Karpas-422 (cell line): ENCODE results near the gene DNAAF5. TPM values are rescaled to one million over a fixed set of nuclear protein-coding genes. Genes with fewer than 3 reads are reported as not detected.

Source experiments
- DNase-seq: peaks from one replicate; pipeline ENCODE4 v3.0.0-alpha.2; 2015
- H2AFZ ChIP-seq: fragments of 200-600 bp; sonication (generic); 2 replicates; pipeline ENCODE4 v1.6.1; 2014; ENCODE audit warnings: antibody characterized with exemption, low read length, mixed read lengths
- H3K27ac ChIP-seq: fragments of 200-600 bp; sonication (generic); 2 replicates; pipeline ENCODE4 v1.5.1; 2014; ENCODE audit warnings: mild to moderate bottlenecking, low read length, moderate library complexity
- H3K27me3 ChIP-seq: fragments of 200-600 bp; sonication (generic); 2 replicates; pipeline ENCODE4 v1.6.1; 2014; ENCODE audit warnings: low read length, mixed read lengths
- H3K36me3 ChIP-seq: fragments of 200-600 bp; sonication (generic); 2 replicates; pipeline ENCODE4 v1.6.1; 2014; ENCODE audit warnings: low read length, mixed read lengths; ENCODE audit not compliant: insufficient read depth
- H3K4me1 ChIP-seq: fragments of 200-600 bp; sonication (generic); 2 replicates; pipeline ENCODE4 v1.6.1; 2014; ENCODE audit warnings: mild to moderate bottlenecking, low read length, mixed read lengths
- H3K4me2 ChIP-seq: fragments of 200-600 bp; sonication (generic); 2 replicates; pipeline ENCODE4 v1.6.1; 2014; ENCODE audit warnings: low read length, low read depth, mild to moderate bottlenecking; ENCODE audit not compliant: poor library complexity, severe bottlenecking
- H3K4me3 ChIP-seq: fragments of 200-600 bp; sonication (generic); 2 replicates; pipeline ENCODE4 v1.5.1; 2014; ENCODE audit warnings: mild to moderate bottlenecking, antibody characterized with exemption, low read length, mixed read lengths
- H3K79me2 ChIP-seq: fragments of 200-600 bp; sonication (generic); 2 replicates; pipeline ENCODE4 v1.6.1; 2014; ENCODE audit warnings: mild to moderate bottlenecking, low read length, mixed read lengths
- H3K9ac ChIP-seq: fragments of 200-600 bp; sonication (generic); 2 replicates; pipeline ENCODE4 v1.6.0; 2014; ENCODE audit warnings: low read length
- H3K9me2 ChIP-seq: fragments of 200-600 bp; sonication (generic), shearing (Covaris generic); replicated peaks from 2 replicates; pipeline ENCODE4 v1.6.0; 2014; ENCODE audit warnings: mild to moderate bottlenecking, low read length, moderate library complexity; ENCODE audit not compliant: insufficient read depth
- H3K9me3 ChIP-seq: fragments of 300-700, 200-600 bp; sonication (generic); 2 replicates; pipeline ENCODE4 v1.6.1; 2014; ENCODE audit warnings: low read length, mixed read lengths
- H4K20me1 ChIP-seq: fragments of 200-600 bp; sonication (generic); 2 replicates; pipeline ENCODE4 v1.6.1; 2014; ENCODE audit warnings: mild to moderate bottlenecking, antibody characterized with exemption, low read length, low read depth; ENCODE audit not compliant: insufficient read depth
- total RNA-seq: library from RNA; depleted of rRNA; stranded (reverse); fragments of >200 nt; shearing (Covaris generic); gene quantifications from 2 replicates; pipeline ENCODE4 v1.2.3, GENCODE V29; 2014; ENCODE audit warnings: low replicate concordance

DNAAF5 gene
- total RNA-seq, 1 experiment from 2014 or later: 22.6 TPM

DNA sequence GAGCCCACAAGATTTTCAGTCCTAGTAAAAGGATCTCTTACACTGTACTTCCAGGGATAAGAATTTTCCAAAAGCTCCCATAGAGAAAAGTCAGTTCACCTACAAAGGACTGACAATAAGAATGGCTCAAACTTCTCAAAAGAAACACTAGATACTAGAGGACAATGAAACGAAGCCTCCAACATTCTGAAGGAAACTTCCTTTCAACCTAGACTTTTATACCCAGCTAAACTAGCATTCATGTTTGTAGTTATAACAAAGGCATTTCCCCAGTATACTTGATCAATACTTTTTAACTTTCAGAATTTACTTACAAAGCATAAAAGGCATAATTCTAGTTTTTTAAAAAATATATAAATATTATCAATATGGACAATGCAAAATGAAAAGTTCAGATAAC lies 41.0 kb upstream of the DNAAF5 start:
- H2AFZ ChIP-seq: no peak overlapping the region
- H3K4me2 ChIP-seq: no peak overlapping the region
- H3K36me3 ChIP-seq: peaks cover 33% of the 10 kb centered on the region
- peaks cover 4% of the 10 kb centered on the region; the same call in 1 of the 2 replicates for H3K79me2 ChIP-seq
- no peaks in the 10 kb centered on the region for H3K4me1 ChIP-seq
- H3K9me2 ChIP-seq: no peaks in the 10 kb centered on the region
- no peak overlapping the region for H3K27ac ChIP-seq
- H3K9me3 ChIP-seq: peaks cover 17% of the 10 kb centered on the region
- no peak for DNase-seq
- H3K9ac ChIP-seq: no peak overlapping the region
- no peak overlapping the region for H3K4me3 ChIP-seq
- H3K27me3 ChIP-seq: no peaks in the 10 kb centered on the region
- H4K20me1 ChIP-seq: no peaks in the 10 kb centered on the region

DNA sequence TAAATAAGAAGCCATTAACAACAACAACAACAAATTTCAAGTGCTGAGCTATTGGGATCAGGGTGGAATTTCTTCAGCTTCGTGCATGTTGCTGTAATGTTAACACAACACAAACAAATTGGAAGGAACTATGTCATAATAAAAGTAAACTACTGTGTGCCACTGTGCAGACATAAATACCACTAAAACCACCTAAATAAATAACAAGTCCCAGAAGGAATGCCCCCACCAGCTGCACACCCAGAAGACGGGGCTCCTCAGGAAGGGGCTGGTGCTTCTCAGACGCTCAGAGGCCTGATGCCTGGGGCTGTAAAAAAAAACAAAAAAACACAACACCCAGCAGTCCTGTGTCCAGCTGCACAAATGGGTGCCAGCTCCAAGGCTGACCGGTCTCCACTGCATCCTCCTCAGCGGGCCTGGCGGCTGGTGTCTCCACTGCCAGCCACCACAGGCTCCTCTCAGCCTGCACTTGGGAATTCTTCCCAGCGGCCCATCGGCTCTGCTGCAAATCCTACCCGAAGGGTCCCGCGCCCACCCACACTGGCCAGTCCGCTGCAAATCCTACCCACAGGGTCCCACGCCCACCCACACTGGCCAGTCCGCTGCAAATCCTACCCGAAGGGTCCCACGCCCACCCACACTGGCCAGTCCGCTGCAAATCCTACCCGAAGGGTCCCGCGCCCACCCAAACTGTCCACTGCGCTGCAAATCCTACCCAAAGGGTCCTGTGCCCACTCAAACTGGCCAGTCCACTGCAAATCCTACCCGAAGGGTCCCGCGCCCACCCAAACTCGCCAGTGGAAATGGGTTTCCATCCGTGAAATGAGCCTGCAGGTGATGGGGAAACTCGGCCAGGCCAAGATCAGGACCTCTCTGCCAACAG lies 35.8 kb upstream of the DNAAF5 start:
- Histone ChIP-seq H3K4me2 (no peak overlapping the region), H3K27ac (no peak overlapping the region), H4K20me1 (no peaks in the 10 kb centered on the region), H3K36me3 (peaks cover 16% of the 10 kb centered on the region; the same call in 1 of the 2 replicates), H3K9me2 (no peaks in the 10 kb centered on the region), H3K9me3 (peaks cover 10% of the 10 kb centered on the region), H3K9ac (no peak overlapping the region), H3K4me1 (no peaks in the 10 kb centered on the region), H3K79me2 (no peaks in the 10 kb centered on the region), H3K27me3 (no peaks in the 10 kb centered on the region), H2AFZ (no peak overlapping the region), H3K4me3 (no peak overlapping the region)
- no peak for DNase-seq

GRCh38 chr7:691361-692045 lies 35.0 kb upstream of the DNAAF5 start:
- no peaks in the 10 kb centered on the region for H3K27me3 ChIP-seq
- peaks cover 8% of the 10 kb centered on the region for H3K9me3 ChIP-seq
- H3K4me3 ChIP-seq: no peak overlapping the region
- no peaks in the 10 kb centered on the region for H3K4me1 ChIP-seq
- DNase-seq: no peak
- H3K4me2 ChIP-seq: no peak overlapping the region
- no peaks in the 10 kb centered on the region for H4K20me1 ChIP-seq
- no peak overlapping the region for H3K27ac ChIP-seq
- no peak overlapping the region for H2AFZ ChIP-seq
- peaks cover 16% of the 10 kb centered on the region; the same call in 1 of the 2 replicates for H3K36me3 ChIP-seq
- no peaks in the 10 kb centered on the region for H3K79me2 ChIP-seq
- H3K9me2 ChIP-seq: no peaks in the 10 kb centered on the region
- no peak overlapping the region for H3K9ac ChIP-seq

GRCh38 chr7:693280-693679 lies 33.2 kb upstream of the DNAAF5 start:
- no peaks in the 10 kb centered on the region for H3K27me3 ChIP-seq
- H3K9me3 ChIP-seq: peaks cover 4% of the 10 kb centered on the region; the same call in 1 of the 2 replicates
- no peak overlapping the region for H3K27ac ChIP-seq
- no peak for DNase-seq
- no peak overlapping the region for H3K4me2 ChIP-seq
- H3K4me3 ChIP-seq: no peak overlapping the region
- H3K9me2 ChIP-seq: no peaks in the 10 kb centered on the region
- H3K4me1 ChIP-seq: no peaks in the 10 kb centered on the region
- no peak overlapping the region for H2AFZ ChIP-seq
- H3K9ac ChIP-seq: no peak overlapping the region
- no peaks in the 10 kb centered on the region for H3K79me2 ChIP-seq
- H4K20me1 ChIP-seq: no peaks in the 10 kb centered on the region
- H3K36me3 ChIP-seq: peaks cover 21% of the 10 kb centered on the region; the same call in 1 of the 2 replicates

DNA sequence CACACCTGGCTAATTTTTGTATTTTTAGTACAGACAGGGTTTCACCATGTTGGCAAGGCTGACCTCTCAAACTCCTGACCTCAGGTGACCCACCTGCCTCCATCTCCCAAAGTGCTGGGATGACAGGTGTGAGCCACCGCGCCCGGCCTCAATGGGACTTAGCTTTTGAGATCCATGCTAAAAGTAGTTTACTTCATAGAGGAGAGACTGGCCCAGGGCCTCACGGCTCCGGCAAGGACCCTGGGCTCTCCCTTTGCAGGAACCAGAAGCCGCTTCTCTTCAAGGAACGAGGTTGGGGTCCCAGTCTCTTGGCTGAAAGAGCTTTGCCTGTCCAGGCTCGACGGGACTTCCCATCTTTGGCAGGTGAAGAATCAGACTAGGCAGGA lies 30.1 kb upstream of the DNAAF5 start:
- DNase-seq: no peak
- Histone ChIP-seq H3K4me2 (no peak overlapping the region), H3K9me3 (no peaks in the 10 kb centered on the region; the same call in 1 of the 2 replicates), H4K20me1 (no peaks in the 10 kb centered on the region), H3K27me3 (no peaks in the 10 kb centered on the region), H3K27ac (no peak overlapping the region), H3K9me2 (no peaks in the 10 kb centered on the region), H3K4me3 (no peak overlapping the region), H3K4me1 (no peaks in the 10 kb centered on the region), H3K36me3 (peaks cover 32% of the 10 kb centered on the region), H3K79me2 (peaks cover 12% of the 10 kb centered on the region; the same call in 1 of the 2 replicates), H3K9ac (no peak overlapping the region), H2AFZ (no peak overlapping the region)

DNA sequence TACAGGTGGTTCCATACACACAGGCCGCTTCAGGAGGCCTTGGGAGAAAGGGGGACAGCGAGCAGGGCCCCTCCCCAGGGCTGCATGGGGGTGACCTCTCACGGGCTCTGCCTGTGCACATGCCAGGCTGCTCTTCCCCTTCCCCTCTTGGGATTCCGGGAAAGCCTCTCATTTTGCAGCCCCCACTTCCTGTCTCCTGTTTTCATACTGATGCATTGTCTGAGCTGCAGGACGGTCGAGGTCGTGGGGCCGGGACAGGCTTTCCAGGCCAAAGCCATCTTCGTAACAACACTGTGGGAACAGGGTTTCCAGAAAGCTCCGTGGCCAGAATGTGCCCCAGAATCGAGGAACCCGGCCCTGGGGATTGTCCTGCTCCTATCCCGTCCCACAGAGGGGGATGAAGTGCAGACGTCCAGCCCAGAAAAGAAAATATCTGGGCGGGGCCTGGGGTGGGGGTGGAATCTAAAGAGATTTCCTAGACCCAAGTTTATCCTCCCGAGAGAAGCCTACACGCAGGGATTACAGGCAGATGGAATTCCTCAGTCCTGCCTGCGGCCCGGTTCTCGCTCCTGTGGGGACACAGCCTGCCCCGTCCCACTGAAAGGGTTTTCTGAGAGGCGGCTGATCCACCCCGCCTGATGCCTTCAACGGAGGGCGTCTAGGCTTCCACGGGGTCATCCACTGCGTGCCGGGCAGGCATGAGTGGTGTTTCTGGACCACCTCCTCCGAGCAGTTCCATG lies 29.5 kb upstream of the DNAAF5 start:
- Histone ChIP-seq H3K27ac (no peak overlapping the region), H3K4me1 (no peaks in the 10 kb centered on the region), H3K4me3 (no peak overlapping the region), H3K9me2 (no peaks in the 10 kb centered on the region), H3K9me3 (no peaks in the 10 kb centered on the region), H3K79me2 (peaks cover 17% of the 10 kb centered on the region), H3K4me2 (no peak overlapping the region), H2AFZ (no peak overlapping the region), H3K27me3 (no peaks in the 10 kb centered on the region), H3K36me3 (peaks cover 37% of the 10 kb centered on the region), H4K20me1 (no peaks in the 10 kb centered on the region), H3K9ac (no peak overlapping the region)
- no peak for DNase-seq

GRCh38 chr7:698515-699475 lies 27.7 kb upstream of the DNAAF5 start:
- H3K9me2 ChIP-seq: no peaks in the 10 kb centered on the region
- H3K4me2 ChIP-seq: no peak overlapping the region
- DNase-seq: no peak
- H3K36me3 ChIP-seq: peaks cover 37% of the 10 kb centered on the region
- no peaks in the 10 kb centered on the region for H3K9me3 ChIP-seq
- no peak overlapping the region for H3K4me3 ChIP-seq
- H3K79me2 ChIP-seq: peaks cover 28% of the 10 kb centered on the region
- H3K27ac ChIP-seq: no peak overlapping the region
- H3K9ac ChIP-seq: no peak overlapping the region
- H3K4me1 ChIP-seq: no peaks in the 10 kb centered on the region
- no peaks in the 10 kb centered on the region for H4K20me1 ChIP-seq
- H2AFZ ChIP-seq: no peak overlapping the region
- no peaks in the 10 kb centered on the region for H3K27me3 ChIP-seq
